GM10248 (cell line): ENCODE data around the gene SPATA1.

Source experiments
- CTCF ChIA-PET: fragments of 300-600 bp; sonication (Branson Sonifier 250); formaldehyde crosslinking; extraction: SDS; loops from one replicate; lab custom pipeline; 2021; ENCODE audit warnings: antibody characterized with exemption; lab: Yijun Ruan, JAX
- POLR2A ChIA-PET: fragments of 350-650 bp; sonication (Branson Sonifier 250); formaldehyde crosslinking; extraction: SDS; loops from one replicate; lab custom pipeline; 2020; ENCODE audit warnings: antibody characterized with exemption; lab: Yijun Ruan, JAX
- DNase-seq: peaks from one replicate; pipeline ENCODE4 v3.0.0; 2012; ENCODE audit errors: extremely low spot score
- TF ChIP-seq, protein P1 (sequence below): IDR thresholded peaks from 2 replicates; pipeline ENCODE4 v1.5.1; 2012; ENCODE audit warnings: mild to moderate bottlenecking, low read depth; ENCODE audit errors: extremely low read depth, missing control alignments, control extremely low read depth

The SPATA1 gene

DNA sequence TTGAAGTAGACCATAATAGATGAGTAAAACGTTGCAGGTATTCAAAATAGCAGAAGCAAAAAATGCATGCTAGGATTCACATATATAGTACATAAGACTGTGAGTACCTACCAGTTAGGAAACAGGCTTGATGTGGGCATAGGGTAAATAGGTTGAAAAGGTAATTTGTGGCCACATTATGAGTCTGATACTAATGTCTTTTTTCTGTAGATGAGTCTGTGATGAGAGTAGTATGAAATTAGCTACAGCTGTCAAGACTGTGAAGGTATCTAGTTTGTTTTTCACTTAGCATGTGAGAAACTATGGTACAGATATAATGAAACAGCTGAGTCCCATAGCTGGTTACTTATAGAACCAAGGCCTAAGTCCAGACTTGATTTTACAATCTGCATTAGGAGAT lies 12.4 kb upstream of the SPATA1 start:
- CTCF ChIA-PET, result no interaction called here
- POLR2A ChIA-PET, result no interaction called here

DNA sequence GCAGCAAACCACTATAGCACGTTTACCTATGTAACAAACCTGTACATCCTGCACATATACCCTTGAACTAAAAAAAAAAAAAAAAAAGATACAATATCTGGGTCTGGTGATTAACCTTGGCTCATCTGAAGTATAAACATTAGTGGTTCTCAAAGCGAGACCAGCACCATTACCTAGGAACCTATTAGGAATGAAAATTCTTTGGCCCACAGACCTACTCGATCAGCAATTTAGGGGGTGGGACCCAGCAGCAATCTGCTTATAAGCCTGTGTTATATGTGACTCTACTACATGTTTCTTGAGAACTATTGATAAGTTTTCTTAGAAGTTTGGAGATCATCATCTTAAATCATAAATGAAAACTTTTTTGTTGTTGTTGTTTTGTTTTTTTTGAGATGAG lies 9.7 kb upstream of the SPATA1 start:
- TF ChIP-seq, protein P1, sequence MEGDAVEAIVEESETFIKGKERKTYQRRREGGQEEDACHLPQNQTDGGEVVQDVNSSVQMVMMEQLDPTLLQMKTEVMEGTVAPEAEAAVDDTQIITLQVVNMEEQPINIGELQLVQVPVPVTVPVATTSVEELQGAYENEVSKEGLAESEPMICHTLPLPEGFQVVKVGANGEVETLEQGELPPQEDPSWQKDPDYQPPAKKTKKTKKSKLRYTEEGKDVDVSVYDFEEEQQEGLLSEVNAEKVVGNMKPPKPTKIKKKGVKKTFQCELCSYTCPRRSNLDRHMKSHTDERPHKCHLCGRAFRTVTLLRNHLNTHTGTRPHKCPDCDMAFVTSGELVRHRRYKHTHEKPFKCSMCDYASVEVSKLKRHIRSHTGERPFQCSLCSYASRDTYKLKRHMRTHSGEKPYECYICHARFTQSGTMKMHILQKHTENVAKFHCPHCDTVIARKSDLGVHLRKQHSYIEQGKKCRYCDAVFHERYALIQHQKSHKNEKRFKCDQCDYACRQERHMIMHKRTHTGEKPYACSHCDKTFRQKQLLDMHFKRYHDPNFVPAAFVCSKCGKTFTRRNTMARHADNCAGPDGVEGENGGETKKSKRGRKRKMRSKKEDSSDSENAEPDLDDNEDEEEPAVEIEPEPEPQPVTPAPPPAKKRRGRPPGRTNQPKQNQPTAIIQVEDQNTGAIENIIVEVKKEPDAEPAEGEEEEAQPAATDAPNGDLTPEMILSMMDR, result no peak
- DNase-seq, result no peak
- ChIA-PET CTCF (interaction anchor here (1.5 kb wide), 1 partner anchor 16 kb away, joined by 3 read pairs; no protein-coding TSS in a partner anchor), POLR2A (no interaction called here)

More for the DNA sequence above, 12.4 kb upstream of the SPATA1 start:
- TF ChIP-seq, protein P1, result no peak
- no peak for DNase-seq

DNA sequence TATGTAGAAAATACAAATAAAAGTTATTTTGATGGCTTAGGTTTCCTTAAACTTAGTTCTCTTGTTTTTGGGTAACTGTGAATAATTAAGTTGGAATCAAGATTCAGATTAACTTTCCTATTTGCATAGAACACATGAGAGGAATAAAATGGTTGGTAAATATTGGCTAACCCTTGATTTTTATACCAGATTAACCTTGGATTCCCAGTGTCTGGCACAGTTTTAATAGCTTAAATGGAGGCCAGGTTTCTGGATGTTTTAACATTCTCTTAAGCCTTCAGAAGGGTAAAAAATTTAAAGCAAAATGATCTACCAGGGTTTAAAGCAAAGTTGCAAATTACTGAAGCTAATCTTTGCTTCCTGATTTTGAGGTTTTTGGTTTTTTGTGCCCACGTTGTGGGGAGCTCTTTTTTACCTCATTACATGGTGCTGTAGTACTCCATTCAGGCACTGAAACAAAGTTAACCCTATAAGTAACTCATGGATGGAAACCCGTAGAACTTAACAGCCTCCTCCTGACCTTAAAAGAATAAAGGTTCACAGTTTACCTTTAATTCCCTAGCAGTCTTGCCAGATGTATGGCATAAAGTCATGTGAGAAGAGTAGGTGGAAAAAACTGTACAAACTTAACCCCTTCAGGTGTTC lies 8.4 kb upstream of the SPATA1 start:
- CTCF ChIA-PET, result interaction anchor here (0.7 to 1.5 kb wide), 4 partner anchors 9 to 747 kb away, joined by 3 read pairs; partner anchors contain the start of genes GNG5 and SPATA1

DNA sequence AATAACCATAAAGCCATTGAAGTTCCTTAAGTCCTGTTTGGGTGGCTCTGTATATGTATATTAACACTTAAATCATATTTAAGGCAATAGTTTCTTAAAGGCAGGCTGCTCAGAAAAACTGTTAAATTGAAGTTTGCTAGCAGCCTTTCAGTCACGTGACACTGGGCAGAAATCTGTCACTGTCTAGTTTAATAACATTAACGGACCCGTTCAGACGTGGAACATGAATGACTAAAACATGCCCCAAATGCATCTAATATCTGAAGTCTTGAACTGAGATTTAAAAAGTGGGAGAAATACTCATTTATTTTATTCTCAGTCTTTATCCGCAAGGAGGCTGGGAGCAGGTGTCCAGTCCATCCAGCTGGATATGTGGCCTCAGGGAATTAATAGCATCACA lies 3.3 kb upstream of the SPATA1 start:
- ChIA-PET POLR2A (no interaction called here), CTCF (interaction anchor here (1.5 to 2.3 kb wide), 4 partner anchors 8 to 275 kb away, joined by 3 to 10 read pairs (median 5); no protein-coding TSS in a partner anchor)
- no peak for DNase-seq
- TF ChIP-seq, protein P1, result no peak

More for the DNA sequence above, 8.4 kb upstream of the SPATA1 start:
- POLR2A ChIA-PET, result interaction anchor here (1.4 kb wide), 1 partner anchor 9 kb away, joined by 5 read pairs; the partner anchor contains the start of genes GNG5 and SPATA1
- TF ChIP-seq, protein P1, result no peak
- DNase-seq, result no peak

DNA sequence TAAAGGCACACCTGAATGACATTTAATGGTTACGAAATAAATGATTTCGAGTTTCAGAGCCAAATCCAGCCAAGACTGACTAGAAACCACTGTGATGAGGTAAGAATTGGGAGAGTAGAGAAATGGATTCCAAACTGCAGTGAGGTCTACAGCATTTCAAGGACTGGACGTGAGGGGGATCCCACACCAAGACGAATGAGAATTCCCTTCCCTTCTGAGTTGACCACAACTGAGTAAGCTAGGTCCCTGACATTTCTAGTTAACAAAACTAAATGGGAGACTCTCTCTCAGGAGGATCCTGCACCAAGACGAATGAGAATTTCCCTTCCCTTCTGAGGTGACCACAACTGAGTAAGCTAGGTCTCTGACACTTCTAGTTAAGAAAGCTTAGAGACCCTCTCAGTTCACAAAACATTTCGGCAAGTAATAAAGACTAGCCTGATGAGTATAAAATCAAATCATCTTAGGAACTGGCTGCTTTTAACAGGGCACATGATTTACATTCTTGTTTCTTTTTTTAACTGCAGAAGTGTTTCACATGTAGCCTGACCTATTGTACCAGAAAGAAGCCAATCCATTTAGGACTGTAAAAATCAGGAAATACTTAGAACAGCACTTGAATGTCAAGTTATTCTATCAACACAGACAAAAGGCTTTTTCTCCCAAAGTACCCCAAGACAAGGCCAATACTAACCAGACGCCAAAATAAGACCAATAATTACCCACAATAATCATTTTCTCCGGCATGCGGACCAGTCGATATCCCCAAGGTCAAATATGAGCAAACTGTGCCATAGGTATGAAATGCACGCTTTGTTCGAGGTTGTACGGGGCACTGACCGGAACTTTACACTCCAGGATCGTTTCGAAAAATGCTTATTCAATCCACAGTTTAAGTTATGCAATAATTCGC lies 1.4 kb upstream of the SPATA1 start:
- POLR2A ChIA-PET, result interaction anchor here (0.9 to 1.7 kb wide), 3 partner anchors 24 to 69 kb away, joined by 3 to 18 read pairs (median 4); partner anchors contain the start of gene CTBS
- DNase-seq, result no peak
- TF ChIP-seq, protein P1, result no peak
- CTCF ChIA-PET, result interaction anchor here (0.9 to 2.3 kb wide), 7 partner anchors 10 to 273 kb away, joined by 3 to 10 read pairs (median 4); partner anchors contain the start of gene CTBS

DNA sequence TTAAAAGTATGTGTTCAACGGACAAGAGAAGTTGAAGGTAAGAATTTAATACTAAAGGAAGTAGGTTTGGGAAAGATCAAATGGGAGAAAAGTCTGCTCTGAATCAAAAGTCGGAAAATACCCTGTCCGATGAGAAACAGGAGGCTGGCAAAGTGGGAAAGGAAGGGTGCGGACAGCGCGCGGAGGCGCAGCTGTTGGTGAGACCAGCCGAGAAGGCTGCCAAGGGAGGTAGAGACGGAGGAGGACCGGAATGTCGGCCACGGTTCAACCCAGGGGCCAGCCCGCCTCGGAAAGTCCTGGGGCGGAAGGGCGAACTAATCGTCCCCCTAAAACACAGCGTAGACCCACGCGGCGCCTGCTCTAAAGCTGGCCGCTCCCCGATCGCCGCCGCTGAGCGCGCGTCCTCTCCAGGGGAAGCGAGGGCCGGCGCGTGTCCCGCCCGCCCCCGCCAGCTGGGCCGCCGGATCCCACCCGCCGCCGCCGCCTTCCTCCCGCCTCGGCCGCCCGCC lies 639 bp upstream of the SPATA1 start:
- ChIA-PET POLR2A (interaction anchor here (0.9 to 1.7 kb wide), 5 partner anchors 8 to 77 kb away, joined by 3 to 18 read pairs (median 4); partner anchors contain the start of genes CTBS and RPF1), CTCF (interaction anchor here (0.8 to 1.7 kb wide), 7 partner anchors 8 to 428 kb away, joined by 3 to 7 read pairs (median 3); partner anchors contain the start of gene CTBS)
- TF ChIP-seq, protein P1, result no peak
- peak; percentile 73 for DNase-seq
